HG03342 (cell line): Measurements from ENCODE around the gene GTF2I.
"Not testable (repeated sequence)": the region's sequence is repeated elsewhere in the genome, so short reads cannot be mapped to it uniquely, and the experiment has no call there.

Experiments used
- ATAC-seq: cut with Tn5 transposase; IDR thresholded peaks from one replicate; pipeline ENCODE4 v1.9.1; 2021; ENCODE audit warnings: mild to moderate bottlenecking, moderate library complexity; ENCODE audit not compliant: unreplicated experiment

Gene GTF2I

GRCh38 chr7:74773760-74774750 is 116.5 kb downstream of the GTF2I start, which contains the start of gene NCF1:
TSS of gene NCF1 (plus strand) at chr7:74774011. CDS start at chr7:74774032, 21 bp downstream.
- peak; percentile 85 for ATAC-seq

- peak; percentile 31 for ATAC-seq
Observed at GRCh38 chr7:74775111-74775510, 117.6 kb downstream of the GTF2I start.

GRCh38 chr7:74779053-74779452 is 121.5 kb downstream of the GTF2I start:
- not testable (repeated sequence) for ATAC-seq

- not testable (repeated sequence) for ATAC-seq
Observed at GRCh38 chr7:74781746-74782145, 124.2 kb downstream of the GTF2I start.

- ATAC-seq, result not testable (repeated sequence)
Observed at GRCh38 chr7:74783595-74783994, 126.1 kb downstream of the GTF2I start.

GRCh38 chr7:74788369-74789150 is 131.0 kb downstream of the GTF2I start:
- peak; percentile 91 for ATAC-seq

- not testable (repeated sequence) for ATAC-seq
Observed at GRCh38 chr7:74789200-74789736, 131.8 kb downstream of the GTF2I start.

- ATAC-seq, result not testable (repeated sequence)
Observed at GRCh38 chr7:74797848-74798622, 140.5 kb downstream of the GTF2I start.

- not testable (repeated sequence) for ATAC-seq
Observed at GRCh38 chr7:74798644-74799043, 141.1 kb downstream of the GTF2I start.
